Measurements from ENCODE around the gene FBN2.

The FBN2 gene

DNA sequence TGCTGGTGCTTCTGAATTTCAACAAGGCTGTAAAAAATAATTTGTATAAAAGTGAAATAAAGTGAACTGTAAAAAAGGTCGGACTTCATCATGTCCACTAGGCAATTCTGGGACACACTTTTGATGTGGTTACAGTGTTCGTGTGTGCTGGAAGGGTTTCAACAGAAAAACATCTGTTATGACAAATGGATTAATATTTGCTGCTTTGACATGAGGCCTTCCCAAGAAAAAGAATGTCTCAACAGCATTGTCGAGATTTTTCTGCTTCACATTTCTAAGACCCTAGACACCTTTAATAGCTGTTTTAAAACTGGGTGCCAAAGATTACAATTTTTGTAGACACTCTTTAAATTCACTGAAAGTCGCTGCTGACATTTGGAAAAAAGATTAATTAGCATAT, 237.9 kb downstream of the FBN2 start:
- no peak for DNase-seq (ENCODE audit: low read depth)
- TF ChIP-seq CTCF (IDR thresholded peaks at IDR 0.05; ENCODE audit: low read depth, low read length, missing control alignments), result no peak
- H3K4me3 ChIP-seq (ENCODE audit: low read depth, low read length), result no peak overlapping the region

DNA sequence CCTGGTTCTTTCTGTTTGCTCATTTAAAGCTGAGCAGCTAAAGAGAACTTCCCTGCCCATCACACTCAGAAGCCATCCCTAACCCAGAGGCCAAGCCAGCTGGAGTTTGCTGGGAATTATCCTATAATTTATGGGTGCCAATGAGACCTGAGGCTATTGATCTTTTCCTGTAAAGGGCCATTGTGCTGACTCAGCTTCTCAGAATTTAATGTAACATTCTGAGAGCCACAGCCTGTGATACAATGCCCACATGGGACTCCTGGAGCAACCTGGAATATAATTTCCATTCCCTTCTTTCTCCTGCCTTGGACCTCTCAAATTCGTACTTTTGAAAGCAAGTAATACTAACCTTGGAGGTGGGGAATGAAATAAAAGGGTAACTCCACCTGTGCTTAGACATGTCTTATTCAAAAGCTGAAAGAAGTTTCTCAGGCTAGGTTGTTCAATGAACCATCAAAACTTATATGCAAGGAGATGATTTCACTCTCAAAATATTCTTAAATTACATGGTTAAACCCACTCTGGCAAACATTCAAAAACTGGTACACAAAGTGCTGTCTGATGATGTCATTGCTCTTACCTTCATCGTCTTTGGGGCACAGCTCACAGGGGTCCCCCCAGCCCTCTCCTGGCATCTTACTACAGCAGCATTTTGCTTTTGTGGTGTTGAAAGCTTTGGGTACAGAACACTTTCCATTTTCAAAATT, 247.7 kb downstream of the FBN2 start:
- no peak overlapping the region for H3K4me3 ChIP-seq (ENCODE audit: low read depth, low read length)
- DNase-seq (ENCODE audit: low read depth), result no peak
- no peak for TF ChIP-seq CTCF (IDR thresholded peaks at IDR 0.05; ENCODE audit: low read depth, low read length, missing control alignments)

GRCh38 chr5:128287740-128288139, 250.3 kb downstream of the FBN2 start:
- H3K4me3 ChIP-seq (ENCODE audit: low read depth, low read length), result no peak overlapping the region
- TF ChIP-seq CTCF (IDR thresholded peaks at IDR 0.05; ENCODE audit: low read depth, low read length, missing control alignments), result no peak
- DNase-seq (ENCODE audit: low read depth), result no peak

DNA sequence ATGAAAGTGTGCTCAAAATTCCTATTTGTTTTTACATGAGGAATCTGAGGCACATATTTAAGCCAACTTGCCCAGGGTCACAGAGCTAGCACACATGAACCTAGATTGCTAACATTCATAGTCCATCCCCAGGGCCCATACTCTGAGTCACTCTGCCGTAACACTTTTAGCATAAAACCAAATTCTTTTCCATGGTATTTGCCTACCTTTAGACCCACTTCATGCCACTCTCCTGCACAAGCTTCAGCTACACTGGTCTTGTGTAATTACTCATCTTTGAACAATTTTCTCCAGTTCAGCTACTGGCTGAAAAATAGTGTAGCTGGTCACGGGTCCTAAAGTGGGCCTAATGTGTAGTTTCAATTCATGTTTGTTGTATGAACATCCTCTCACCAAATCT, 253.8 kb downstream of the FBN2 start:
- no peak overlapping the region for H3K4me3 ChIP-seq (ENCODE audit: low read depth, low read length)
- TF ChIP-seq CTCF (IDR thresholded peaks at IDR 0.05; ENCODE audit: low read depth, low read length, missing control alignments), result no peak
- no peak for DNase-seq (ENCODE audit: low read depth)

GRCh38 chr5:128279345-128279744, 258.7 kb downstream of the FBN2 start:
- TF ChIP-seq CTCF (IDR thresholded peaks at IDR 0.05; ENCODE audit: low read depth, low read length, missing control alignments), result no peak
- DNase-seq (ENCODE audit: low read depth), result no peak
- no peak overlapping the region for H3K4me3 ChIP-seq (ENCODE audit: low read depth, low read length)

GRCh38 chr5:128276537-128277216, 261.4 kb downstream of the FBN2 start:
- TF ChIP-seq CTCF (IDR thresholded peaks at IDR 0.05; ENCODE audit: low read depth, low read length, missing control alignments), result no peak
- no peak for DNase-seq (ENCODE audit: low read depth)

DNA sequence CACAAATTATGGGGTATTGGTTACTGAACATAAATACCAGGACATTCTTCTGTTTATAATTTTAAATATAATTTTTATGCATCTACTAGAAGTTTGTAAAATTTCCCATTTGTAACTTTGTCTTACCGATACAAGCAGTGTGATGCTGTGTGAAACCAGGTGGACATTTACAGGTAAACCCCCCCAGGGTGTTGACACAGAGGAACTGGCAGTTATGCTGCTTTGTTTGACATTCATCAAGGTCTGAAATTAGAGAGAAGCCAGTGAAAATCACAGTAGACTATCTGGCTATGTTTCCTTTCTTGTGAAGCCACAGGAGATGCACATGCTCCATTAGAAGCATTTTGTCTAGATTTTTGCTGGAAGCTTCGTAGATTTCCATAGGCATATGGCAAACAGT, 263.6 kb downstream of the FBN2 start:
- no peak overlapping the region for H3K4me3 ChIP-seq (ENCODE audit: low read depth, low read length)
- no peak for DNase-seq (ENCODE audit: low read depth)
- no peak for TF ChIP-seq CTCF (IDR thresholded peaks at IDR 0.05; ENCODE audit: low read depth, low read length, missing control alignments)

More at GRCh38 chr5:128276537-128277216, 261.4 kb downstream of the FBN2 start:
- no peak overlapping the region for H3K4me3 ChIP-seq (ENCODE audit: low read depth, low read length)

Data from GM12864 (cell line).